GM13976 (cell line): ENCODE measurements around the gene CYSRT1.

ENCODE experiments used
- DNase-seq: peaks from one replicate; pipeline ENCODE4 v3.0.0; 2012; ENCODE audit warnings: low spot score
- in situ Hi-C: fragments of 300-500 bp; cut with MboI; formaldehyde crosslinking; loops from one replicate; pipeline ENCODE4 v1.12.0; 2022; ENCODE audit warnings: low sequenced_read_pairs, mixed read lengths, inconsistent platforms; ENCODE audit not compliant: unreplicated experiment
- TF ChIP-seq, protein P1 (sequence below): IDR thresholded peaks from 2 replicates; pipeline ENCODE4 v1.5.1; 2012; ENCODE audit warnings: borderline replicate concordance, mild to moderate bottlenecking; ENCODE audit not compliant: insufficient read depth; ENCODE audit errors: extremely low read depth, missing control alignments, control extremely low read depth

The CYSRT1 gene

DNA sequence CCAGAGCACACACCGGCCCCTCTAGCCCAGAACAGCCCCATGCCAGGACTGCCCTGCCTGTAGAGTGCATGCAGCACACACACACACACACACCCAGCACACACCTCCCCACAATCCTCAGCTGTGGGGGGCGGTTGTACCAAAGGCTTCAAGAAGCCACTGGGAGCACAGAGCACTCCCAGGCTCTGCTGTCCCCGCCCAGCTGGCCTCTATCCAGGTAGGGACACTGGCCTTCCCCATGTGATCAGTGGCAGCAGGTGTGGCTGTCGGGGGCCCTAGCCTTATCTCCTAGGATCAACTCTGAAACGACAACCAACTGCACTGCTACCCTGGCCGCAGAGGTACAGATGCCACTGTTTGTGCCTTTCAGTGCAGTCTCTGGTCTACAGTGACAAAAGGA, 38.6 kb upstream of the CYSRT1 start:
- in situ Hi-C loops = no loop called here
- TF ChIP-seq, protein P1, sequence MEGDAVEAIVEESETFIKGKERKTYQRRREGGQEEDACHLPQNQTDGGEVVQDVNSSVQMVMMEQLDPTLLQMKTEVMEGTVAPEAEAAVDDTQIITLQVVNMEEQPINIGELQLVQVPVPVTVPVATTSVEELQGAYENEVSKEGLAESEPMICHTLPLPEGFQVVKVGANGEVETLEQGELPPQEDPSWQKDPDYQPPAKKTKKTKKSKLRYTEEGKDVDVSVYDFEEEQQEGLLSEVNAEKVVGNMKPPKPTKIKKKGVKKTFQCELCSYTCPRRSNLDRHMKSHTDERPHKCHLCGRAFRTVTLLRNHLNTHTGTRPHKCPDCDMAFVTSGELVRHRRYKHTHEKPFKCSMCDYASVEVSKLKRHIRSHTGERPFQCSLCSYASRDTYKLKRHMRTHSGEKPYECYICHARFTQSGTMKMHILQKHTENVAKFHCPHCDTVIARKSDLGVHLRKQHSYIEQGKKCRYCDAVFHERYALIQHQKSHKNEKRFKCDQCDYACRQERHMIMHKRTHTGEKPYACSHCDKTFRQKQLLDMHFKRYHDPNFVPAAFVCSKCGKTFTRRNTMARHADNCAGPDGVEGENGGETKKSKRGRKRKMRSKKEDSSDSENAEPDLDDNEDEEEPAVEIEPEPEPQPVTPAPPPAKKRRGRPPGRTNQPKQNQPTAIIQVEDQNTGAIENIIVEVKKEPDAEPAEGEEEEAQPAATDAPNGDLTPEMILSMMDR = no peak
- DNase-seq = no peak

DNA sequence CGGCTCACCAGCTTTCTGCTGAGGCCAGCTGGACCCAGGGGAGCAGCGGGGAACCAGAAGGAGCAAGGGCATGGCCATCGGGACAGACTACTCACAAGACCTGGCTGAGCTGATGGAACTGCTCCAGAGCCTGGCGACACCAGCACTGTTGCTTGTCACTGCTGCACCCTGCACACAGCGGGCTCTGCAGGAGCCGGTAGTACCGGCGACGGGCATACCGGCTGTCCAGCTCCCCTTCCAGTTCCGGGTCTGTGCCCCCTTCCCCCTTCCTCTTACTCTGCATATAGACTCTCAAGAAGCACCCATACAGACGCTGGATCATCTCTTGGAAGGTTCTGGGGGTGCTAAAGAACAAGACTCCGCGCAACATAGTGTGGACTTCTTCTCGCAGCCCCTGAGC, 37.6 kb upstream of the CYSRT1 start:
- DNase-seq = no peak
- TF ChIP-seq, protein P1 = no peak
- in situ Hi-C loops = no loop called here

DNA sequence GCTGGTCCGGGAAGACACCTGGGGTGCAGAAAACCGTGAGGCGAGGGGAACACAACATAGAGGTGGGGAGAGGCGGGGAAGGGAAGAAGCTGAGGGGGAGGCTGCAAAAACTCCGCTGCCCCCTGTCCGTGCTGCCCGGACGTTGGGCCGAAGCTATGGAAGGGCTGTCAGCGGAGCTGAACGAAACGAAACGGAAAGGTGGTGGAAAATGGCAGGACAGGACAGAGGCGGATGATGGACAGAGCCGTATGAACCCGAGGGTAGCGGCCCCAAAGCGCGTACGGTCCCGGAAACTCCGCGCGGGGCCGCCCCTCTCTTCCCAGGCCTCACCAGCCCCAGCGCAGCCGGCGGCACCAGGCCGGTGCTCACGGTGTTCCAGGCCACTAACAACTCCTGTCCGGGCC, 36.9 kb upstream of the CYSRT1 start:
- in situ Hi-C loops = no loop called here
- no peak for DNase-seq

DNA sequence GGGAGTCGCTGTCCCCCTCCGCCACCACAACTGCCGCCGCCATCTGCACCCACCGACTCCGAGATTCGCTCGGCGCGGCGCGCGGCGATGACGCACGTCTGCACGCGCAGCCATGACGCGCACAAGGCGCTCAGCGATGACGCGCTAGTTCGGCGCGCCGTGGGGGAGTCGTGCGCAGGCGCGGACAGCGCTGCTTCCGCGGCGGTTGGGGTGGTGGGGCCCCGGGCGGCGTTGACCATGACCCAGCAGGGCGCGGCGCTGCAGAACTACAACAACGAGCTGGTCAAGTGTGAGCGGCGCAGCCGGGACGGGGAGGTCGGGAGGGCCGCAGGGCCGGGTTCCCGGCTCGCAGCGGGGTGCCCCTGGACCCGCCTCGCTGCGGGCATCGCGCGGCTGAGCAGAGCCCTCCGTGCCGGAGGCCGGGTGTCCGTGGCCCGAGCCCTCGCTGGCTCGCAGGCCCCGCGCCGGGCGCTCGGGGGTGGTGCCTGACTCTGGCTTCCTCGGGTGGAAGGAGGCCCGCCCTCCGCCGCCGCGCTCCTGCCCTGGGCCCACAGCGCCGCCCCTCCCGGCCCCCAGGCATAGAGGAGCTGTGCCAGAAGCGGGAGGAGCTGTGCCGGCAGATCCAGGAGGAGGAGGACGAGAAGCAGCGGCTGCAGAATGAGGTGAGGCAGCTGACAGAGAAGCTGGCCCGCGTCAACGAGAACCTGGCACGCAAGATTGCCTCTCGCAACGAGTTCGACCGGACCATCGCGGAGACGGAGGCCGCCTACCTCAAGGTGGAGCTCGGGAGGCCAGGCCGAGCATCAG, 36.3 kb upstream of the CYSRT1 start, which contains the start of the genes ANAPC2 and SSNA1:
Gene ANAPC2, minus strand, starts transcription at position 71 of the 807 bp plus-strand sequence. Its CDS starts 28 bp downstream, at position 43.
Gene SSNA1, plus strand, starts transcription at position 187 of the 807 bp plus-strand sequence. Its CDS starts 51 bp downstream, at position 238.
- DNase-seq = peak; percentile 98
- TF ChIP-seq, protein P1 = peak; percentile 48
- in situ Hi-C loops = no loop called here

More for the DNA sequence above, 36.9 kb upstream of the CYSRT1 start:
- TF ChIP-seq, protein P1 = no peak

DNA sequence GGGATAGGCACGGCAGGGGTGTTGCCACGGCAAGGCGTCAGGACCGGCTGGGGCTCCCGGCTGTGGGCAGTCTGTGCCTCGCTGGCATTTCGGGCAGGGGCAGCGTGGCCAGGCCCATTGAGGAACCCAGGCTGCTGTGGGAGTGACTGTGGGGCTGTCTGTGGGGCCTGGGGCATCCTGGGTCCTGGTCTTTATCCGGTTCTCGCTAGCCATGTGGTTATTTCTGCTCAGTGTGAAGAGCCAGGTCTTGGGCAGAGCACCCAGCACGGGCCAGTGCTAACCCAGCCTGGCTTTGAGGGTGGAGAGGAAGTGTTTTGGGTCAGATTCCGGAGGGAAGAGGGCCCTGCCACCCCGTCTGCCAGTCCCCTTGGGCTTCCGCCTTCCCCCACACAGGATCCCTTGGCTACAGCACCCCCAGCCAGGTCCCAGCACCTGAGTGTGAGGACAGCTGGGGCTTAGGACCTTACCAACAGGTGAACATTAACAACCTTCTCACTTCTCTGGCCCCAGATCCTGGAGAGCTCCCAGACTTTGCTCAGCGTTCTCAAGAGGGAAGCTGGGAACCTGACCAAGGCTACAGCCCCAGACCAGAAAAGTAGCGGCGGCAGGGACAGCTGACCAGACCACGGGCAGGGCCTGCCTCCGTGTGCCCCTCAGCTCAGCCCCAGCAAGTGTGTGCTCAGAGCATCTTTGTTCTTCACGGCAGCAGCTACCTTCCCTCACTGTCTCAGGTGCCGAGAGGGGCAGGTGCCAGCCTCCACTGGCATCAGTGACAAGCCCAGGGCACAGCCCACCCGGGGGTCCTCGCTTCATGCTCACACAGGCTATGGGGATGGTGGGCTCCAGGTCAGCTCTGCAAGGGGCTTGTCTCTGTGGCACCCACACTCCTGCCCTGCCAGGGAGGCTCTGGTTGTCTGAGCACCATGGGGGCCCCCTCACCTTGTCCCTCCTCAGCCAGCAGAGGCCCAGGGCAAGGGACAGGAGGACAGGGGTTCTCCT, 35.4 kb upstream of the CYSRT1 start:
- no peak for DNase-seq
- TF ChIP-seq, protein P1 = no peak
- in situ Hi-C loops = no loop called here

DNA sequence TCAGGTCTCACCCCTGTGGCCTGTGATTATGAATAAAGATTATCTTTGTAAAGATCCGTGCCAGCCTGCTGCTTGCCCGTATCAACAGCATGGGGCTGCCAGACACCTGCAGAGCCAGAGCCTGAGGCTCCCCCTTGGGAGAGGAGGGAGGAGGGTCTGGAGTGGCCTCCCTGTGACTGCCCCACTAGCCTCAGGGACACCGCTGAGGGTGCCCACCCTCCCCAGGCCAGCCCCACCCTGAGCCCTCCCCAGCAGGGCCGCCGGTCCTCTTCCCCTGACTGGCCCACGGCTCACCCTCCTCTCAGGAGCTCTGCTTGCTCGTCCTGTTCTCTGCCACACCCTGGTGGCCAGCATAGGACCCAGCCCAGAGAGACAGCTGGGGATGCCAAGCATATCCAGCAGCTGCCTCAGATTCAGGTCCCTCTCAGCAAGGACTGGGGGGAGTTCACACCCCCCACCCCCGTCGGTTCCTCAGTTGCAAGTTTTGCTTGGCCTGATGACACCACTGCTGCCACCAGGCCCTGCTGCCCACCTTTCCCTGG, 34.6 kb upstream of the CYSRT1 start:
- TF ChIP-seq, protein P1 = no peak
- DNase-seq = no peak
- in situ Hi-C loops = no loop called here
